Measurements from ENCODE around the gene EIF3D.

EIF3D gene

DNA sequence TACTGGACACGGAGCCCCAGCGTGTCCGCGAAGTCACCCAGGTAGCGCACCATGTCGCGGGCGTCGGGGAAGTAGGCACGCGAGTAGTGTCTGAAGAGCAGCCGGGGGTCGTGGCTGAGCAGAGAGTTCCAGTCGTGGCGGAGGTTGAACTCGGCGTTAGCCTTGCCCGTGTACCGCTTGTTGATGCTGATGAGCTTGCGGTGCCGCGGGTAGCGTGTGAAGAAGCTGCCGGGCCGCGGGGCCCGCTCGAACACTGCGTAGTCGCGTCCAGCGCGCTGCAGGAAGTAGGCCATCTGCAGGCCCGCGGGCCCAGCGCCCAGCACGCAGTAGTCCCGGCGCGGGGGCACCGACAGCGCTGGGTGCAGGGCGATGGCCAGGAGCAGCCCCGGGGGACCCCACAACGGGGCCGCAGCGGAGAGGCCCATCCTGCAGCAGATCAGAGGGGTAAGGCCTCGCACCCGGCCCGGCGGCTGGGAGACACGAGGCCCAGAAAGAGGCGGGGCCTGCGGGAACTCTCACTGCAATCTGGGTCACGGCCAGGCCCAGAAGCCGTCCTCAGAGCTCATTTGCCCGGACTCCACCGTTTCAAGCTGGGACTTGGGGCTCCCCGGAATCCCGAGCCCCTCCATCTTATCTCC is 22.8 kb downstream of the EIF3D start:
- peak; percentile 36 for DNase-seq

DNA sequence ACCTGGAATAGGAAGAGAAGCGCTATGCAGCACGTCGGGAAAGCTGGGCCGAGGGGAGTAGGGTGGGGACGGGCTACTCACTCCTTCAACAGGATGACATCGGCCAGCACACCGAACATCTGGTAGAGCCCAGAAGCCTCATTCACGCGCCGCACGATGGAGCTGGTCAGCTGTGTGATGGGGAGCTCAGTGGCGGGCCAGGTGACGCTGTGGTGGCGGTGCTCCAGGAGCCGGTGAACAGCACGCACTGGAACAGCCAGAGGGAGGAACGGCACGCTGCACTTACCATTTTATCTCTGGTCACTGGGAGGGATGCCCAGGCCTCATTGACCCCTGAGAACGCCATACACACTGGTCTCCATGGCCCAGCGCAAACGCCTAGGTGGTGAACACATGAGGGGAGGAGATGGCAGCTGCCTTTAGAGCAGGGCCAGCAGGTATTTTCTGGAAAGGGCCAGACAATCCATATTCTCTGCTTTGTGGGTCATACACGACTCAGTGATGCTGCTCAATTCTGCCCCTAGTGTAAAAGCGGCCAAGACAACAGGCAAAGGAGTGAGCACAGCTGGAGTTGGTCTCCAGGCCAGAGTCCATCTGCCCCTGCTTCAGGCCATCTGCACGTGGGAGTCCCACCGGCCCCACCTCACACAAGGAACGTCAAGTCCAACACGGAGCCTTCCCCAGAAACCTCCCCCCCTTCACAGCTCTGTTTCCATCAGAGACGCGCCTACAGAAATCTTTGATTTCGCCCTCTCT is 30.9 kb downstream of the EIF3D start:
- no peak for DNase-seq

DNA sequence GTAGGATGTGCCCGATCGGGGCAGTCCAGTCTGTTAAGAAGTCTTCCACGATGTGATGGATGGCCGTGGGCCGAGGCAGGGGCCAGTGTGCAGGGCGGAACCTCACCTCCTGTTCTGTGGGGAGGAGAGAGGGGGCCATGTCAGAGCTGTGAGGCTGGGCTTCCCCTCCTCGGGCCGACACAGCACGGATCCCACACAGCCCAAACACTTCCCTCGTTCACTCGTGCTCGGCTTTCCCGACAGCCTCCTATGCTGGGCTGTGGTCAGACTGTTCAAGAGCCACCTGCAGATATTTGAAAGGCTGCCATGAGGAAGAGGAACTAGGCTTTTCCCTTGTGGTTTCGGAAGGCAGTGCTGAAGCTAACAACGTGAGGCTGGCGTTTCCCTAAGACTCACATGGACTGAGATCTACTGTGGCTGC is 35.3 kb downstream of the EIF3D start:
- peak; percentile 95 for DNase-seq

DNA sequence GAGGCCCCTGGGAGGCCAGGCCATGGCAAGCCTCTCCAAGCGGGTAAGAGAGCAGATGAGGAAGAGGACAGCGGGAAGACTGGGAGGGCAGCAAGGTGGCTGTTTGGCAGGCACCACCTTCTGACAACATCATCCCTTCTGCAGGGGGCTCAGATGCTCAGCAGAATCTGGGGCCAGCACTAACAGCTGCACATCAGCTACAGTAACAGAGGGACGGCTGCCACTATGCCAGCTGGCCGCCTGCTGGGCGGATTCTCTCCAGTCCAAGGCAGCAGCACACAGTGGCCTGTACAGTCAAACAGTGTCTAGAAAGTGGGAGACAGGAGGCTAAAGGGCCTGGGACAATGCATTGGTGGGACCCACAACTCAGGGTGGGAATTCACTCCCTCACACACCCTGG is 36.9 kb downstream of the EIF3D start:
- DNase-seq: no peak

DNA sequence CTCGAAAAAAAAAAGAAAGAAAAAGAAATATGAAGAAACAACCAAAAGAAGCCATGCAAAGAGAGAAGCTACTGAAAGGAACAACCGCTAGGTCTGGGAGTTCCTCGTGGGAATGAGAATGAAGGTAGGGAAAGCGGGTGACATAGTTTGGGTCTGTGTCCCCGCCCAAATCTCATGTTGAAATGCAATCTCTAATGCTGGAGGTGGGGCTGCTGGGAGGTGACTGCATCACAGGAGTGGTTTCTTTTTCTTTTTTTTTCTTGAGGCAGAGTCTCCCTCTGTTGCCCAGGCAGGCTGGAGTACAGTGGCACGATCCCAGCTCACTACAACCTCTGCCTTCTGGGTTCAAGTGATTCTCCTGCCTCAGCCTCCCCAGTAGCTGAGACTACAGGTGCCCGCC is 37.8 kb downstream of the EIF3D start:
- DNase-seq: no peak

DNA sequence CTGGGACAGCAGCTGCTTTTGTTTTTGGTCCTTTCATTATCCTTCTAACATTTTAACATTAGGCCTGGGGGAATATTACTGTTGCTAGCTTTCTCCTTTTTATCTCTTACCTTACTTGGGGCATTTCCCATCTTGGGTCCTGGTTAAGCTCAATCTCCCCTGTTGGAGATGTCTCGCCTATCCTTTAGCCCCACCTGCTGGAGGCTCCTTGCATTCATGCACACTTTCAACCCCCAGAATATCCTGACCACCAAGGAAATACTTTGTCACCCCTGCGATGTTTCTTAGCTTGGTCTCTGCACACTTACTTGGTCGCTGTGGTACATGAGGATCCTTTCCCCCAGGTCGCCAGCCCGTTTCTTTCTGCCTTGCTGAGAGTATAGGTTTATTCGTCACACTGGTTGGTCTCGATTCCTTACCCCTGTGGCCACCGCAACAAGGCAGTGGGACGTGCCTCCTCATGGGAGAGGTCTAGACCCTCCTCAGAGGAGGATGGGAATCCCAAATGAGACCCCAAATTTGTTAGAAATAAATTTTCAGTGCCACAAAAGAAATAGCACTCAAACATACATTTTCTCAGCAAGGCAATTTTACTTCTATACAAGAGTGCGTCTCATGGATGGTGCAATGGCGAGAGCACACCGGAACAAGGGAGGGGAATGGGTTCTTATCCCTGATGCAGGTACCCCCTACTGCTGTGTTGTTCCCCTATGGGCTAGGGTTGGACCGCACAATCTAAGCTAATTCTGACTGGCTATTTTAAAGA is 42.2 kb downstream of the EIF3D start:
- no peak for DNase-seq

DNA sequence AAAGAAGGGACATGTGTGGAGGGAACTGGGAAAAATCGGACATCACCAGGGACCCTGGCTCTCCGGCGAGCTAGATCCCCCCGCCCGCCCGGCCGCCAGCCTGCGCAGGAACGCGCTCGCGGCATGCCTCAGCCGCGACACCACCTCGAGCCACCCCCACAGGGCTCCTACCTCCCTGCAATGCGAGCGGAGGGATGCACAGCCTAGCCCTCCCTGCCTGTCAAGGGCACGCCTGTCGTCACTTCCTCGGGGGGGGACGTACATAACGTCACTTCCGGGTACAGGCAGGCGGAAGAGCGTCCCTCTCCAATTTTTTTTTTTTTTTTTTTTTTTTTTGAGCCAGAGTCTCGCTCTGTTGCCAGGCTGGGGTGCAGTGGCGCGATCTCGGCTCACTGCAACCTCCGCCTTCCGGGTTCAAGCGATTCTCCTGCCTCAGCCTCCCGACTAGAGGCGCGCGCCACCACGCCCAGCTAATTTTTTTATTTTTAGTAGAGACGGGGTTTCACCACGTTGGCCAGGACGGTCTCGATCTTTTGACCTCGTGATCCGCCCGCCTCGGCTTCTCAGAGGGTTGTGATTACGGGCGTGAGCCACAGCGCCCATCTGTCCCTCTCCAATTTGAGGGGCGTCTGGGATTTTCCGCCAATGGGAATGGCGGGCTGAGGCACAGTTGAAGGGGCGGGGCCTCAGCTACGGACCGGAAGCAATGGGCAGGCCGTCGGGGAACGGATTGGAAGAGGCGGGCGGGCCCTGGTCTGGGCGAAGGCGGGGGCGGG is 47.4 kb downstream of the EIF3D start, which contains the start of gene TXN2:
TXN2 (minus strand) TSS at position 248 of the 776 bp plus-strand sequence. CDS start 803 bp downstream, outside the sequence.
- peak; percentile 82 for DNase-seq

DNA sequence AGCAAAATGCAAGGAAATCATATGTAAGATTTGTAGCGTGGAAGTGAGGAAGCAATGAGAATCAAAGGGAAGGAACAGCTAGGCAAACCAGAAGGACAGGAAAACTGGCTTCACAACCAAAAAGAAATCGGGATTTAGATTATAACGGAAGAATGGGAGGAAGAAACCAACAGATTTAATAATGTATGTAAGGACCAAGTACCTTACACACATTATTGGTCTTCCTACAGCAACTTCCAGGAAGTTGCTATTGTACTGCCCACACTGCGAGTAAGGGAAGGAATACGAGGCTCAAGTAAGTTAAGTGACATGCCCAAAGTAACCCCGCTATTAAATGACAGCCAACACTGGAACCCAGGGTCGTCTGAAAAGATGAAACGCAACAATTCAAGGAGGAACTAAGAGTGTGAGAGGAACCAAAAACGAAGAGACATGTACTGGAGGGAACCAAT is 48.0 kb downstream of the EIF3D start:
- no peak for DNase-seq

DNA sequence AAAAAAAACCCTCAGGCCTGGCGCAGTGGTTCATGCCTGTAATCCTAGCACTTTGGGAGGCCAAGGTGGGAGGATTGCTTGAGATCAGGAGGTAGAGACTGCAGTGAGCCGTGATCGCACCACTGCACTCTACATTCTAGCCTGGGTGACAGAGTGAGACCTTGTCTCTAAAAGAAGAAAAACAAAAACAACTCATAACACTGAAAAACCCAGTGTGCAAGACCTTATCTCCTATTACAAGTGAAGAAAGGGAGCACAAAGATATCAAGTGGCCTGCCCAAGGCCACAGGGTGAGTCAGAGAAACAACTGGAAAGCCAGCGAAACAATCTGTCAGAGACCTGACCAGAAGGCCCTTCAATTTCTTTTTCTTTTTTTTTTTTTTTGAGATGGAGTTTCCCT is 50.0 kb downstream of the EIF3D start:
- no peak for DNase-seq

DNA sequence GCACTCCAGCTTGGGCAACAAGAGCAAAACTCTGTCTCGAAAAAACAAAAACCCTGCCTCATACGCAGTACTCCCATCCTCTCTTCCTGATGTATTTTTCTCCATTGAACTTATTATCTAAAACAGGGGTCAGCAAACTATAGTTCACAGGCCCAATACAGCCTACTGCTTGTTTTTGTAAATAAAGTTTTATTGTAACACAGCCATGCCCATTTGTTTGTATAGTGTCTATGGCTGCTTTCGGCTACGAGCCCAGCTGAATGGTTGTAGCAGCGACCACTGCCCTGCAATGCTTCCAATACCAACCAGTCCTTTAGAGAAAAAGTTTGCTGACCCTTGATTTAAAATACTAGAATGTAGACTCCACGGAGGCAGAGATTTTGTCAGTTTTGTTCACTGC is 53.6 kb downstream of the EIF3D start:
- DNase-seq: no peak

DNA sequence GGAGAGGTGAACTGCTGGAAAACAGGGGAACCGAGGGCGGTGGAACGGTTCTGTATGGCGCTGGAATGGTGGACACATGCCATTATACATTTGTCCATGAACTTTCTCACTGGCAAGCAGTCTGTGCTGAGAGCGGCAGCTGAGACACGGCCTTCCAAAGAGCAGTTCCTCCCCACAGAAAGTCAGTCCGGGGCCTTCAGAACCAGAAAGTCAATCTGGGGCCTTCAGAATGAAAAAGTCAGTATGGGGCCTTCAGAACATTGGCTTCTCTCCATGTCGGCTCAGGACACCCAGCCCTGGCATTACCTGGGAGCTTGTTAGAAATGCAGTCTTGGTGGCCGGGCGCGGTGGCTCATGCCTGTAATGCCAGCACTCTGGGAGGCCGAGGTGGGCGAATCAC is 56.3 kb downstream of the EIF3D start:
- no peak for DNase-seq

DNA sequence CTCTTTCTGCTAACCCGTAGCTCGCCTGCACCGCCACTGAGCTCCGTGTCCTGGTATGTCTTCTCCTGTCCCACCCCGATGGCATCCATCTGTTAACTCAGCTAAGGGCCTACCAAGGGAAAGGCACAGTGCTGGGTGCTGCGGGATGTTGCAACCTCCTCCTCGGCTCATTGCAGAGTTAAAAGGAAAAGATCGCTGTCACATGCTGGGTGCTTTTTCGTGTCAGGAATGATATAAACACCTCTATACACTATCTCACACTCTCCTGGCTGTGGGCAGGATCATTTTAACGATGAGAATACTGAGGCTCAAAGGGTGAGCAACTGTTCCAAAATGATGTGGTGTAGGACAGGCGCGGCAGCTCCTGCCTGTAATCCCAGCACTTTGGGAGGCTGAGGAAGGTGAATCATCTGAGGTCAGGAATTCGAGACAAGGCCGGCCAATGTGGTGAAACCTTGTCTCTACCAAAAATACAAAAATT is 57.6 kb downstream of the EIF3D start:
- DNase-seq: no peak

DNA sequence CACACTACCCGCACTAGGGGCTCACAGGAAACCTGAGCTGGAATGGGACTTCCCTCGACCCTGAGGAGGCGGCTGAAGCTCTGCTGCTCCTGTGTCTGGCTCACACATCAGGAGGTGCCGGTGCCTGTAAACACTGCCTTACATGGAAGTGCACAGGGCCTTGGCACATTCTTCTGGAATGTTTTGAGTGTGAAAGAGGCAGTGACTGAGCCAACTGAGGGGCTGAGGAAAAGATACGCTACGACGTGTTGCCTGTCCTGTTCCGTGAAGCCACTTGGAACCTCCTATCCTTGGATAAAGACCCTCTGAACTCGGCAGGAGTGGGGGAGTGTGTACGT is 58.0 kb downstream of the EIF3D start:
- no peak for DNase-seq

DNA sequence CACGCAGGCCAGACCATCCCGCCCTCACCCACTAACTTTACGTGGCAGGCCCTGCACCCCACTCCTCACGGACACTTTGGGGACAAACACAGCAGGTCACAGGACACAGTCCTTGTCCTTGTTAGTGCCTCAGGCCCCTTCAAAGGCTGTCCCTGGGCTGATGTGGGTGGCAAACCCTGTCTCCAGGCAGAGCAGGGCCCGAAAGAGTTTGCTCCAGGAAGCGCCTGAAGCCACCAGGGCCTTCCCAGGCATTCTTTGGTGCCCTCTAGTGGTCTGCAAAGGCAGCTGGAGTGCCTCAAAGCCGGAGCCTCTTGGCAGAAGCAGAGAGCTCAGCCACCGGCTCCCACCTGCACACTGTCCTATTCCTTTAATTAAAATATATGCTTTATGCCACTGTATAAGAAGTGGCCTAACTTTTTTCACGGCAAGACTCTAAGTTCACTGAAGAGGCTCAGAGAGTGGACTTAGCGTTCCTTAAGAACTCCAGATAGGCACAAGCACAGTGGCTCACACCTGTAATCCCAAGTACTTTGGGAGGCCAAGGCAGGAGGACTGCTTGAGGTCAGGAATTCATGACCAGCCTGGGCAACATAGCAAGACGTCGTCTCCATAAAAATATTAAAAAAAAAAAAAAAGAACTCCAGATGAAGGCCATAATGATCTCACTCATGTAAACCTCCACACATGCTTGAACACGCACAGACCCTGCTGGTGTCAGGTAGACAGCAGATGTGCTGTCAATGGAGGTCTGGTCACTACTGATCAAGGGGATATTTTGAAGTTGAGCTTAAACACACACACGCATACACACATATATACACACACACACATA is 58.6 kb downstream of the EIF3D start:
- DNase-seq: peak; percentile 55

DNA sequence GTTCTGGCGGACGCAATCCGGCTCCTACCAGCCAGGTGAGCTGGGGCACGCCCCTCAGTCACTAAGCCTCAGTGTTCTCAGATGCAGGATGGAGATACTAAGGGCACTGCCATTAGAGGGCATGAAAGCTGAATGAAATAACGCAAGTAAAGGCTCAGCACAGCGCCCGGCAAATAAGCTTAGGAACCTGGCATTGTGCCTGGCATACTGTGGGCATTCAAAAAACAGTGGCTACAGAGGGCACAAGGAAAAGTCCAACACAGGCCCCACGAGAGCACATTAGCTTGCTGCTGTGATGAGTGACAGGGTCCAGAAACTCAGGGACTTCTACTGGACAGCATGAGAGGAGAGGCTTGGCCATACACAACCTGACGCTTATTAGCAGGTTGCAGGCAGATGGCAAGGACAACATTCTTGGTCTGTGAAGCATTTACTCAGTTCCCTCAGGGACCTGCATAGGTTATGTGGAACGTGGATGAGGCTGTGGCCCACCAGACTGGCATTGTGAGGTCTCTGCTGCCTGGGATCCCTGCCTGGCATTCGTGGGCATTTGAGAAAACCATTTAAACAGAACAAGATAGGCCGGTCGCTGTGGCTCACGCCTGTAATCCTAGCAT is 59.8 kb downstream of the EIF3D start:
- no peak for DNase-seq

DNA sequence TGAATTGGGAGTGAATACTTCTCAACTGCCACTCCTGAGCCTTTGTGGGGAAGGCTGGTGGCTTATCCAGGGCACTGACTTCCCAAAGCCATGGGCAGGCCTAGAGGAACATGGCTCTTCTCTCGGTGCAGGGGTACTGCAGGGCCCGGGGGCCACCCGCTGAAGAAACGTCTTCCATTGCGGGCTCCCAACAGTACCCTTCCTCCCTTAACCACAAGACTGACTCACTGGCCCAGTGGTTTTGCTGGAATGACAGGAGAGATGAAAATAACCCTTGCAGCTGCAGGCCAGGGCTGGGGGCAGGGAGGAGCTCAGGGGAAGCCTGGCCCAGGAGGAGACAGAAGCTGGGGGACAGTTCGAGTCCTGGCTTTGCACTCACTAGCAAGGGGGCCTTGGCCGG is 61.0 kb downstream of the EIF3D start:
- DNase-seq: peak; percentile 82

DNA sequence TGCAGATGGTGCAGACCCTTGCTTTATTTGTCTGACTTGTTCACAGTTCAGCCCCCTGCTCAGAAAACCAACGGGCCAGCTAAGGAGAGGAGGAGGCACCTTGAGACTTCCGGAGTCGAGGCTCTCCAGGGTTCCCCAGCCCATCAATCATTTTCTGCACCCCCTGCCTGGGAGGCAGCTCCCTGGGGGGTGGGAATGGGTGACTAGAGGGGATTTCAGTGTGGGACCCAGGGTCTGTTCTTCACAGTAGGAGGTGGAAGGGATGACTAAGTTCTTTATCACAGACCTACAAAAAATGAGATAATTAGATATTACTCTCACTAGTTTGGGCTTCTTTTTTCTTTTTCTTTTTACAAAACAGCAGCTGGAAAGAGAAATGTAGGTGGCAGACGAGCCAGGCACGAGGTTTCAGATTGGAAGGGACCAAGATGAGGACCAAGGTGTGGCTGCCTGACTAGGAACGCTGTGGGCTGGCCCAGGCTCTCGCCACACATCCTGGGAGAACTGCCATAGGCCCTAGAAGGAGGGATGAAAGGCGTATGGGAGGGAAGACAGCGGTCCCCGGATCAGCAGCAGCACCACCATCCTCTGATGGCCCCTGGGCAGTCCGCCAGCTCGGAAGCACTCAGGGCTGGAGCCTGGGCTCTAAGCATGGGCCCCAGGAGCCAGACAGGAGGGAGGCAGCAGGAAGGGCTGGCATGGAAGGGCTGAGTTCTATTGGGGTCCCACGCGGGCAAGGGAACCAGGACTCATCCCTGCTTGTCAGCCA is 61.7 kb downstream of the EIF3D start:
- DNase-seq: no peak

DNA sequence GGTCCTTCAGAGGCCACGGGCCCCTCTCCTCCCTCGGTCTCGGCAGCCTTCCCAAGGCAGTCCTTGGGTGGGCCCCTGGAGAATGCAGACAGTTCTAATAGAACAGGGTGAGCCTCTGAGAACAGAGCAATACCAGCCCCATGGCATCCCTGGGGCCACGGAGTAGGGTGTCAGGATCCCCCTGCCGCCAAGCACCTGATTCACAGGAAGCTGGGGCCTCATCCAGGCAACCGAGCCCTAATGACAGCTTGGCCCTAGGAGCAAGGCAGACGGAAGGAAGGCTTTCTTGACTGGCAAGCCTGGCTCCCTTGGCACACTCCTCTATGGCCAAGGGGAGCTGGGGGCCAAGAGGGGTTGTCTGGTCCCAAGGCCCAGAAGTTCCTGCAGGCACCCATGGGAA is 62.7 kb downstream of the EIF3D start:
- no peak for DNase-seq

DNA sequence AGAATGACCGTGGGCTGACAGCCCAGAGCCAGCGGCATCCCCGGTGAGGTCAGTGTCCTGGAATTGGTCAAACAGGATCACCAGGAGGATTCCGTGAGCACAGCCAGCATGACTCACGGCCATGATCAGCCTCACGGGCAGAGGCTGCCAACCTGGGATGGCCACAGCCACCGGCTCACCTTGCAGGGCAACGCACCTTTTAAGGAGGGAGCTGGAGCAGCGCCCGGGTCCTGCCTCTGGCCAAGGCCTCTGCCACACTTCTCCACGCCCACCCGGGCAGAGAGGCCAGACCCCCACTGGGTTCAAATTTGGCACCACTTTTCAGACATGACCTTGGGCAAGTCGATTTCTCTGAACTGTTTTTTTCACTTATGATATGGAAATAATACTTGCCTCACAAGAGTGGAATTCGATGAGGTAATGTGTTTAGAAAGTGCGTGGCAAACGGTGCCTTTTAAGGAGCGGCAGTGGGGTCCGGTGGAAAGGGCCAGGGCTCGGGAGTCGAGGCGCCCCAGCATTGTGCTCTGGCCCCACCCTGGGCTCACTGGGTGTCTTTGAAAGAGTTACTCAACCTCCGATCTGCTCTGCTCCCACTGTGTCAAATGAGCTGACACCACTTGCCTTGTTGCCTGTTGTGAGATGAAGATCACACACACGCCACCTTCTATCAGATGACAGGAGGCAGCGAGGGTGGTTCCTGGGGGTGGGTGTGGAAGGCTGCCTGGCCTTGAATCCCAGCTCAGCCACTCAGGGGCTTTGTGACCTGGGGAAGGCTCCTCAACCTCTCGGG is 63.5 kb downstream of the EIF3D start:
- DNase-seq: no peak

DNA sequence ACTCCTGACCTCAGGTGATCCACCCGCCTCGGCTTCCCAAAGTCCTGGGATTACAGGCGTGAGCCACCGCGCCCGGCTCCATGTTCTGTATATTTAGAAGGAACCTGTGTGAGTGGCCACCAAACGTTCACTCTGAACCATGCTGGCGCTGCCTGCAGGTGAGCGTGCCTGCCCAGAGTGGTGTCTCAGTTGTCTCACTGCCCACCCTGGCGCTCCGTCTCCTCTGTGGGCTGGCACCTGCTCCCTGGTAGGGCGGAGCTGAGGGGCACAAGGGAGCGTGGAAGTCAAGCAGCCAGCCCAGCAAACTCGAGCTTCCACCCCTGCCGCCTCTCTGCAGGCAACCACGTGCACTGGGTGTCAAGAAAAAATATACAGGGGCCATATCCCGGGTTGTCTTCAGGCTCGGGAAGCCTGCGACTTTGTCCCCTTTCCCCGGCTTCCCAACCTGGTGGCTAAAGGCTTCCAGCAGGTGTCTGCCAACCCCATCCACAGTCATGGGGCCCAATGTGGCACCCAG is 64.2 kb downstream of the EIF3D start:
- DNase-seq: no peak

All from GF-D8 (cell line).